ENCODE measurements around the gene ZFYVE21.
"Not testable (repeated sequence)": the region's sequence is repeated elsewhere in the genome, so short reads cannot be mapped to it uniquely, and the experiment has no call there.

Gene ZFYVE21

GRCh38 chr14:103772078-103772712 lies 56.6 kb downstream of the ZFYVE21 start:
- no peak overlapping the region for H3K9ac ChIP-seq (ENCODE audit: low read length)
- H2BK120ac ChIP-seq (ENCODE audit: insufficient read depth, low read length, poor library complexity): no peak overlapping the region
- H2AK5ac ChIP-seq (ENCODE audit: low read length): no peak overlapping the region
- H2BK5ac ChIP-seq (ENCODE audit: low read depth, low read length, poor library complexity): no peak overlapping the region
- no peak overlapping the region for H3K23ac ChIP-seq (ENCODE audit: low read length)
- H3K36me3 ChIP-seq (ENCODE audit: control insufficient read depth in 1 of 2, insufficient read depth in 2 of 2, low read length in 2 of 2): no peaks in the 10 kb centered on the region
- no peak overlapping the region for H3K27ac ChIP-seq (ENCODE audit: low read depth, low read length)
- no peak overlapping the region for H3K4me3 ChIP-seq (ENCODE audit: low read depth, low read length)
- no peak for DNase-seq
- no peak overlapping the region for H4K91ac ChIP-seq (ENCODE audit: low read depth, low read length)
- no peak overlapping the region for H3K4me2 ChIP-seq (ENCODE audit: low read length)
- H3K79me2 ChIP-seq (ENCODE audit: control insufficient read depth, insufficient read depth, low read length, poor library complexity): no peaks in the 10 kb centered on the region
- no peaks in the 10 kb centered on the region for H3K9me3 ChIP-seq (ENCODE audit: insufficient read depth, low read depth, low read length)
- no peaks in the 10 kb centered on the region for H3K79me1 ChIP-seq (ENCODE audit: low read length)
- no peak overlapping the region for H4K12ac ChIP-seq (ENCODE audit: low read depth, low read length)
- H3K14ac ChIP-seq (ENCODE audit: low read length): no peak overlapping the region
- no CpG with 5 or more reads among the region's 1 CpG for whole genome bisulfite sequencing (ENCODE audit: extremely low coverage, insufficient coverage, insufficient read length)
- no peak overlapping the region for H3K4ac ChIP-seq (ENCODE audit: low read depth, low read length)
- no peaks in the 10 kb centered on the region for H3K4me1 ChIP-seq (ENCODE audit: control insufficient read depth in 1 of 2, insufficient read depth in 2 of 2, low read length in 2 of 2)
- no peak overlapping the region for H2AFZ ChIP-seq (ENCODE audit: insufficient read depth, low read length, poor library complexity)
- no peak overlapping the region for H3K18ac ChIP-seq (ENCODE audit: low read length)
- H2BK12ac ChIP-seq (ENCODE audit: low read length): no peak overlapping the region
- H3K27me3 ChIP-seq (ENCODE audit: insufficient read depth, low read length): no peaks in the 10 kb centered on the region
- no peak overlapping the region for H4K8ac ChIP-seq (ENCODE audit: low read depth, low read length)

GRCh38 chr14:103773521-103773920 lies 57.9 kb downstream of the ZFYVE21 start:
- H3K4me3 ChIP-seq (ENCODE audit: low read depth, low read length): no peak overlapping the region
- no peak overlapping the region for H2AFZ ChIP-seq (ENCODE audit: insufficient read depth, low read length, poor library complexity)
- H3K4me1 ChIP-seq (ENCODE audit: control insufficient read depth in 1 of 2, insufficient read depth in 2 of 2, low read length in 2 of 2): no peaks in the 10 kb centered on the region
- H4K91ac ChIP-seq (ENCODE audit: low read depth, low read length): no peak overlapping the region
- H4K12ac ChIP-seq (ENCODE audit: low read depth, low read length): no peak overlapping the region
- no peak overlapping the region for H2BK5ac ChIP-seq (ENCODE audit: low read depth, low read length, poor library complexity)
- H3K23ac ChIP-seq (ENCODE audit: low read length): no peak overlapping the region
- no peak overlapping the region for H3K14ac ChIP-seq (ENCODE audit: low read length)
- no peak overlapping the region for H3K4ac ChIP-seq (ENCODE audit: low read depth, low read length)
- no peaks in the 10 kb centered on the region for H3K9me3 ChIP-seq (ENCODE audit: insufficient read depth, low read depth, low read length)
- WGBS (ENCODE audit: extremely low coverage, insufficient coverage, insufficient read length): no CpG with 5 or more reads among the region's 2 CpGs
- H3K27ac ChIP-seq (ENCODE audit: low read depth, low read length): no peak overlapping the region
- DNase-seq: no peak
- no peak overlapping the region for H3K18ac ChIP-seq (ENCODE audit: low read length)
- peaks cover 0 to 2% of the 10 kb centered on the region in 2 experiments for H3K36me3 ChIP-seq (ENCODE audit: control insufficient read depth in 1 of 2, insufficient read depth in 2 of 2, low read length in 2 of 2)
- no peak overlapping the region for H2BK120ac ChIP-seq (ENCODE audit: insufficient read depth, low read length, poor library complexity)
- H3K79me2 ChIP-seq (ENCODE audit: control insufficient read depth, insufficient read depth, low read length, poor library complexity): no peaks in the 10 kb centered on the region
- no peak overlapping the region for H4K8ac ChIP-seq (ENCODE audit: low read depth, low read length)
- no peaks in the 10 kb centered on the region for H3K79me1 ChIP-seq (ENCODE audit: low read length)
- no peak overlapping the region for H3K9ac ChIP-seq (ENCODE audit: low read length)
- H3K27me3 ChIP-seq (ENCODE audit: insufficient read depth, low read length): no peaks in the 10 kb centered on the region
- no peak overlapping the region for H2BK12ac ChIP-seq (ENCODE audit: low read length)
- no peak overlapping the region for H2AK5ac ChIP-seq (ENCODE audit: low read length)
- H3K4me2 ChIP-seq (ENCODE audit: low read length): no peak overlapping the region

GRCh38 chr14:103775506-103775905 lies 59.9 kb downstream of the ZFYVE21 start:
- H3K27ac ChIP-seq (ENCODE audit: low read depth, low read length): no peak overlapping the region
- no CpG with 5 or more reads among the region's 7 CpGs for WGBS (ENCODE audit: extremely low coverage, insufficient coverage, insufficient read length)
- H3K4me2 ChIP-seq (ENCODE audit: low read length): no peak overlapping the region
- no peak overlapping the region for H3K14ac ChIP-seq (ENCODE audit: low read length)
- no peak overlapping the region for H3K23ac ChIP-seq (ENCODE audit: low read length)
- peaks cover 0 to 2% of the 10 kb centered on the region in 2 experiments for H3K36me3 ChIP-seq (ENCODE audit: control insufficient read depth in 1 of 2, insufficient read depth in 2 of 2, low read length in 2 of 2)
- no peaks in the 10 kb centered on the region for H3K4me1 ChIP-seq (ENCODE audit: control insufficient read depth in 1 of 2, insufficient read depth in 2 of 2, low read length in 2 of 2)
- no peak overlapping the region for H3K4ac ChIP-seq (ENCODE audit: low read depth, low read length)
- H2AFZ ChIP-seq (ENCODE audit: insufficient read depth, low read length, poor library complexity): no peak overlapping the region
- H2BK120ac ChIP-seq (ENCODE audit: insufficient read depth, low read length, poor library complexity): no peak overlapping the region
- H4K12ac ChIP-seq (ENCODE audit: low read depth, low read length): no peak overlapping the region
- no peak overlapping the region for H2BK5ac ChIP-seq (ENCODE audit: low read depth, low read length, poor library complexity)
- H3K4me3 ChIP-seq (ENCODE audit: low read depth, low read length): no peak overlapping the region
- no peak overlapping the region for H4K91ac ChIP-seq (ENCODE audit: low read depth, low read length)
- H2BK12ac ChIP-seq (ENCODE audit: low read length): no peak overlapping the region
- no peak overlapping the region for H4K8ac ChIP-seq (ENCODE audit: low read depth, low read length)
- no peak overlapping the region for H3K18ac ChIP-seq (ENCODE audit: low read length)
- H3K79me2 ChIP-seq (ENCODE audit: control insufficient read depth, insufficient read depth, low read length, poor library complexity): no peaks in the 10 kb centered on the region
- no peak overlapping the region for H2AK5ac ChIP-seq (ENCODE audit: low read length)
- no peaks in the 10 kb centered on the region for H3K79me1 ChIP-seq (ENCODE audit: low read length)
- H3K9ac ChIP-seq (ENCODE audit: low read length): no peak overlapping the region
- DNase-seq: no peak
- no peaks in the 10 kb centered on the region for H3K9me3 ChIP-seq (ENCODE audit: insufficient read depth, low read depth, low read length)
- H3K27me3 ChIP-seq (ENCODE audit: insufficient read depth, low read length): no peaks in the 10 kb centered on the region

- H3K4me3 ChIP-seq (ENCODE audit: low read depth, low read length); H3K27me3 ChIP-seq (ENCODE audit: insufficient read depth, low read length); H2BK5ac ChIP-seq (ENCODE audit: low read depth, low read length, poor library complexity); H3K23ac ChIP-seq (ENCODE audit: low read length); H3K18ac ChIP-seq (ENCODE audit: low read length); H3K36me3 ChIP-seq (ENCODE audit: control insufficient read depth in 1 of 2, insufficient read depth in 2 of 2, low read length in 2 of 2); H2BK12ac ChIP-seq (ENCODE audit: low read length); H2AFZ ChIP-seq (ENCODE audit: insufficient read depth, low read length, poor library complexity); H3K79me1 ChIP-seq (ENCODE audit: low read length); H3K4me1 ChIP-seq (ENCODE audit: control insufficient read depth in 1 of 2, insufficient read depth in 2 of 2, low read length in 2 of 2); H3K9me3 ChIP-seq (ENCODE audit: insufficient read depth, low read depth, low read length); H3K27ac ChIP-seq (ENCODE audit: low read depth, low read length); H3K4ac ChIP-seq (ENCODE audit: low read depth, low read length); H2AK5ac ChIP-seq (ENCODE audit: low read length); H3K9ac ChIP-seq (ENCODE audit: low read length); H3K4me2 ChIP-seq (ENCODE audit: low read length); H4K12ac ChIP-seq (ENCODE audit: low read depth, low read length); H4K8ac ChIP-seq (ENCODE audit: low read depth, low read length); H3K79me2 ChIP-seq (ENCODE audit: control insufficient read depth, insufficient read depth, low read length, poor library complexity); H3K14ac ChIP-seq (ENCODE audit: low read length); DNase-seq; H4K91ac ChIP-seq (ENCODE audit: low read depth, low read length); H2BK120ac ChIP-seq (ENCODE audit: insufficient read depth, low read length, poor library complexity): not testable (repeated sequence)
- WGBS (ENCODE audit: extremely low coverage, insufficient coverage, insufficient read length): no CpG with 5 or more reads among the region's 6 CpGs
These were observed 60.7 kb downstream of the ZFYVE21 start for GRCh38 chr14:103776319-103776718.
